K562 (cell line): ENCODE results near the gene ADGRB3. TPM values are rescaled to one million over a fixed set of nuclear protein-coding genes. Genes with fewer than 3 reads are reported as not detected.

ENCODE experiments used
- ATAC-seq: fragments of 200-7000 bp; cut with Tn5 transposase; 3 replicates; pipeline ENCODE4 v1.9.1; 2020; ENCODE audit warnings: moderate library complexity
- BruUV-seq: library from RNA; stranded (reverse); fragments of 400-500 nt; replicated peaks from 2 replicates; lab custom pipeline; 2021; lab: Mats Ljungman, UMichigan
- CTCF ChIA-PET: fragments of 300-600 bp; formaldehyde crosslinking; extraction: SDS; loops from one replicate; lab custom pipeline; 2021; ENCODE audit warnings: low intra/inter-chr PET ratio; lab: Yijun Ruan, JAX
- POLR2A ChIA-PET: fragments of 300-600, 350-650 bp; sonication (Branson Sonifier 250); formaldehyde crosslinking; extraction: SDS; loops from one replicate; lab custom pipeline; 2021; ENCODE audit warnings: antibody characterized with exemption, inconsistent platforms; lab: Yijun Ruan, JAX
- DNase-seq, 4 experiments: peaks; one replicate each; pipeline versions ENCODE4 v3.0.0 to v3.0.0-alpha.2; 2011 to 2018; ENCODE audit warnings: low spot score in 3 of 4, mixed read lengths in 3 of 4; ENCODE audit errors: extremely low read depth in 1 of 4
- FAIRE-seq: peaks from 2 replicates; lab custom pipeline; 2011; peaks lifted over from hg19 to GRCh38; lab: Jason Lieb, UNC
- H2AFZ ChIP-seq: 2 replicates; pipeline ENCODE4 v1.6.0; 2011; ENCODE audit warnings: low read depth, low read length, control low read depth, inconsistent platforms
- H3K27ac ChIP-seq: fragments of 200-600 bp; 3 replicates; pipeline ENCODE4 v1.8.0; 2011; ENCODE audit warnings: low read depth, mild to moderate bottlenecking, control low read depth, inconsistent platforms, low read length, moderate library complexity, mixed read lengths; ENCODE audit errors: extremely low read depth
- H3K27me3 ChIP-seq, 2 experiments: fragments of 300-600 bp in 1 of 2; 2 replicates in 1 of 2; 3 replicates in 1 of 2; pipeline versions ENCODE4 v1.6.0 to v1.8.0; 2011; ENCODE audit warnings: inconsistent platforms in 2 of 2, low read length in 2 of 2, mild to moderate bottlenecking in 1 of 2, mixed read lengths in 1 of 2, moderate library complexity in 1 of 2; ENCODE audit not compliant: control insufficient read depth in 2 of 2, insufficient read depth in 2 of 2
- H3K36me3 ChIP-seq: fragments of 300-600 bp; 3 replicates; pipeline ENCODE4 v1.8.0; 2011; ENCODE audit warnings: mild to moderate bottlenecking, low read length, inconsistent platforms; ENCODE audit not compliant: control insufficient read depth, insufficient read depth
- H3K4me1 ChIP-seq, 2 experiments: fragments of 200-600 bp in 1 of 2; replicated peaks in 1 of 2; 2 replicates in 1 of 2; 3 replicates in 1 of 2; pipeline versions ENCODE4 v1.5.1 to v1.8.0; 2011; ENCODE audit warnings: inconsistent platforms in 2 of 2, low read length in 2 of 2, mild to moderate bottlenecking in 1 of 2, mixed read lengths in 1 of 2, moderate library complexity in 1 of 2; ENCODE audit not compliant: control insufficient read depth in 2 of 2, insufficient read depth in 2 of 2
- H3K4me2 ChIP-seq: 2 replicates; pipeline ENCODE4 v1.6.1; 2011; ENCODE audit warnings: low read length, control low read depth, inconsistent platforms, mixed read lengths; ENCODE audit not compliant: insufficient read depth
- H3K4me3 ChIP-seq: fragments of 200-600 bp; sonication (generic), shearing (Covaris generic); 2 replicates; pipeline ENCODE4 v1.5.1; 2016; ENCODE audit warnings: control low read depth, inconsistent platforms
- H3K79me2 ChIP-seq: fragments of 200-600 bp; 3 replicates; pipeline ENCODE4 v1.8.0; 2011; ENCODE audit warnings: low read length, inconsistent platforms; ENCODE audit not compliant: control insufficient read depth, insufficient read depth
- H3K9ac ChIP-seq, 2 experiments: 2 replicates each; pipeline versions ENCODE4 v1.6.0 to v1.6.1; 2011; ENCODE audit warnings: low read depth in 2 of 2, low read length in 2 of 2, control low read depth in 1 of 2, inconsistent platforms in 1 of 2, mild to moderate bottlenecking in 1 of 2, mixed read lengths in 1 of 2; ENCODE audit not compliant: insufficient read depth in 1 of 2
- H3K9me1 ChIP-seq: one replicate; pipeline ENCODE4 v1.6.0; 2011; ENCODE audit warnings: inconsistent platforms, mild to moderate bottlenecking, low read length, moderate library complexity; ENCODE audit not compliant: control insufficient read depth, insufficient read depth
- H3K9me3 ChIP-seq: replicated peaks from 2 replicates; pipeline ENCODE4 v1.5.1; 2011; ENCODE audit warnings: low read depth, low read length, inconsistent platforms; ENCODE audit not compliant: control insufficient read depth, insufficient read depth
- H4K20me1 ChIP-seq: replicated peaks from 2 replicates; pipeline ENCODE4 v1.6.1; 2011; ENCODE audit warnings: low read length, inconsistent platforms, mixed read lengths; ENCODE audit not compliant: control insufficient read depth, insufficient read depth
- ATF6 ChIP-seq: sonication (generic); formaldehyde crosslinking; IDR thresholded peaks from 2 replicates; pipeline ENCODE4 v1.4.0; 2020; ENCODE audit warnings: mild to moderate bottlenecking, missing genetic modification reagents
- CEBPZ ChIP-seq: fragments of 150-350 bp; IDR thresholded peaks from 2 replicates; pipeline ENCODE4 v1.6.1; 2014; ENCODE audit warnings: low read depth, mild to moderate bottlenecking, low read length, borderline replicate concordance
- CHD1 ChIP-seq: fragments of 200-600 bp; sonication (generic); IDR thresholded peaks from one replicate; pipeline ENCODE4 v1.6.1; 2012; ENCODE audit warnings: mild to moderate bottlenecking, moderate library complexity, low read length, inconsistent platforms
- DLX4 ChIP-seq: fragments of 250-450 bp; sonication (Bioruptor Pico); IDR thresholded peaks from 2 replicates; pipeline ENCODE4 v1.6.1; 2021; ENCODE audit warnings: mild to moderate bottlenecking
- HBP1 ChIP-seq: fragments of 450-650 bp; formaldehyde crosslinking; IDR thresholded peaks from 2 replicates; pipeline ENCODE4 v1.4.0; 2022; ENCODE audit warnings: missing genetic modification characterization
- ILK ChIP-seq: fragments of 450-650 bp; IDR thresholded peaks from 2 replicates; pipeline ENCODE4 v1.6.1; 2016; ENCODE audit warnings: missing genetic modification characterization, low read depth, mild to moderate bottlenecking, missing compliant biosample characterization, moderate library complexity, borderline replicate concordance
- MBD2 ChIP-seq: sonication (generic); IDR thresholded peaks from 2 replicates; pipeline ENCODE4 v1.6.1; 2016; ENCODE audit warnings: low read depth, borderline replicate concordance
- MYC ChIP-seq, 2 experiments: fragments of 250-450 bp in 1 of 2; sonication (Bioruptor Pico) in 1 of 2; IDR thresholded peaks; 2 replicates each; pipeline versions ENCODE4 v1.5.1 to v1.6.1; 2012 to 2021; ENCODE audit warnings: low read depth in 2 of 2, borderline replicate concordance in 1 of 2, improper control_type of control experiment in 1 of 2, low read length in 1 of 2, mild to moderate bottlenecking in 1 of 2, moderate library complexity in 1 of 2
- NFIX ChIP-seq: fragments of 250-450 bp; sonication (Bioruptor Pico); IDR thresholded peaks from 2 replicates; pipeline ENCODE4 v1.4.0; 2020; ENCODE audit warnings: low read depth, mild to moderate bottlenecking, moderate library complexity
- NFXL1 ChIP-seq: fragments of 450-650 bp; formaldehyde crosslinking; IDR thresholded peaks from 2 replicates; pipeline ENCODE4 v1.4.0; 2021; ENCODE audit warnings: mild to moderate bottlenecking
- RBM22 ChIP-seq: fragments of 200-400 bp; formaldehyde crosslinking; IDR thresholded peaks from 2 replicates; pipeline ENCODE4 v1.6.1; 2018; ENCODE audit warnings: low read length, low read depth; ENCODE audit not compliant: poor library complexity, severe bottlenecking
- ZFP1 ChIP-seq: fragments of 450-650 bp; formaldehyde crosslinking; IDR thresholded peaks from 2 replicates; pipeline ENCODE4 v1.4.0; 2020; ENCODE audit warnings: mild to moderate bottlenecking, mixed read lengths
- ZNF280A ChIP-seq: fragments of 450-650 bp; IDR thresholded peaks from 2 replicates; pipeline ENCODE4 v1.6.1; 2018; ENCODE audit warnings: mild to moderate bottlenecking, low read depth; ENCODE audit not compliant: partially characterized antibody
- WGBS: fragments of 100-300 bp; shearing (Covaris generic); methylation state at CpG from one replicate; pipeline ENCODE4 v1.1.6; 2016; ENCODE audit warnings: low coverage, mixed read lengths; ENCODE audit not compliant: insufficient coverage; ENCODE audit errors: missing lambda C conversion rate; 5-methylcytosine and 5-hydroxymethylcytosine counted together
- in situ Hi-C: fragments of 300-500 bp; cut with MboI; formaldehyde crosslinking; loops from 4 replicates; pipeline ENCODE4 v1.15.0; 2018; ENCODE audit warnings: inconsistent platforms, mixed read lengths
- intact Hi-C: fragments of 100-400 bp; cut with micrococcal nuclease; formaldehyde crosslinking; loops from 2 replicates; pipeline ENCODE4 v1.14.2; 2022
- polyA plus RNA-seq, 8 experiments: library from polyadenylated mRNA; depleted of rRNA in 4 of 8; stranded (reverse) in 5 of 8; unstranded in 3 of 8; fragments of >200 nt; fragmentation: Nextera tagmentation in 2 of 8; fragmentation: Illumina TruSeq in 1 of 8; extraction: Ambion mirVana in 2 of 8; extraction: Trizol in 1 of 8; gene quantifications; 2 replicates each; pipeline versions ENCODE4 v1.2.1 to v1.2.3, GENCODE V29; 2011 to 2014; ENCODE audit warnings: inconsistent platforms in 1 of 8, missing spikeins in 1 of 8
- total RNA-seq, 7 experiments: library from RNA; depleted of rRNA in 6 of 7; stranded (reverse); fragments of >200 nt in 6 of 7; fragmentation: Illumina TruSeq in 2 of 7; extraction: Trizol in 2 of 7; gene quantifications; 2 replicates each; pipeline versions ENCODE4 v1.2.1 to v1.2.3, GENCODE V29; 2011 to 2021; ENCODE audit warnings: low replicate concordance in 1 of 7

Gene ADGRB3
- total and polyA plus RNA-seq, 9 of the 15 experiments (the other 6 are each of a cell fraction or from before 2014, with no cell fraction given) = 0.90 to 7.8 (median 2.4) TPM

- no peak overlapping the region for H3K9ac ChIP-seq
- intact Hi-C loops (no loop called here), in situ Hi-C loops (no loop called here)
- DNase-seq (no peak), ATAC-seq (no peak), FAIRE-seq (no peak)
- ChIA-PET CTCF (no interaction called here), POLR2A (no interaction called here)
- H3K4me2 ChIP-seq = no peak overlapping the region
- no peaks in the 10 kb centered on the region for H3K27me3 ChIP-seq
- H2AFZ ChIP-seq = no peak overlapping the region
- no peaks in the 10 kb centered on the region for H4K20me1 ChIP-seq
- no peaks in the 10 kb centered on the region for H3K9me3 ChIP-seq
- H3K36me3 ChIP-seq = no peaks in the 10 kb centered on the region
- no peaks in the 10 kb centered on the region for H3K9me1 ChIP-seq
- WGBS = 11% methylated on average over 3 of the region's 3 CpGs
- no peak overlapping the region for H3K4me3 ChIP-seq
- no peak overlapping the region for H3K27ac ChIP-seq
- H3K4me1 ChIP-seq = no peaks in the 10 kb centered on the region
- no peaks in the 10 kb centered on the region for H3K79me2 ChIP-seq
- no TSS peak for BruUV-seq
- no peak for TF ChIP-seq NFIX (CRISPR knock-in tag)
- no peak for TF ChIP-seq MBD2
- no peak for TF ChIP-seq ZNF280A
- no peak for TF ChIP-seq MYC (IDR thresholded peaks at IDR 0.05; ENCODE audit: low read depth, low read length)
- TF ChIP-seq MYC (CRISPR knock-in tag; IDR thresholded peaks at IDR 0.05; ENCODE audit: borderline replicate concordance, low read depth) = no peak
- TF ChIP-seq ZFP1 (CRISPR knock-in tag) = no peak
- TF ChIP-seq DLX4 (CRISPR knock-in tag) = no peak
- TF ChIP-seq HBP1 (CRISPR knock-in tag) = no peak
- no peak for TF ChIP-seq RBM22
- no peak for TF ChIP-seq NFXL1 (CRISPR knock-in tag)
- no peak for TF ChIP-seq ATF6
- TF ChIP-seq ILK = no peak
- no peak for TF ChIP-seq CHD1
- no peak for TF ChIP-seq CEBPZ
Measured at GRCh38 chr6:68919537-68919936, 284.5 kb downstream of the ADGRB3 start.
